Measurements from ENCODE around the gene HOOK2.

DNA sequence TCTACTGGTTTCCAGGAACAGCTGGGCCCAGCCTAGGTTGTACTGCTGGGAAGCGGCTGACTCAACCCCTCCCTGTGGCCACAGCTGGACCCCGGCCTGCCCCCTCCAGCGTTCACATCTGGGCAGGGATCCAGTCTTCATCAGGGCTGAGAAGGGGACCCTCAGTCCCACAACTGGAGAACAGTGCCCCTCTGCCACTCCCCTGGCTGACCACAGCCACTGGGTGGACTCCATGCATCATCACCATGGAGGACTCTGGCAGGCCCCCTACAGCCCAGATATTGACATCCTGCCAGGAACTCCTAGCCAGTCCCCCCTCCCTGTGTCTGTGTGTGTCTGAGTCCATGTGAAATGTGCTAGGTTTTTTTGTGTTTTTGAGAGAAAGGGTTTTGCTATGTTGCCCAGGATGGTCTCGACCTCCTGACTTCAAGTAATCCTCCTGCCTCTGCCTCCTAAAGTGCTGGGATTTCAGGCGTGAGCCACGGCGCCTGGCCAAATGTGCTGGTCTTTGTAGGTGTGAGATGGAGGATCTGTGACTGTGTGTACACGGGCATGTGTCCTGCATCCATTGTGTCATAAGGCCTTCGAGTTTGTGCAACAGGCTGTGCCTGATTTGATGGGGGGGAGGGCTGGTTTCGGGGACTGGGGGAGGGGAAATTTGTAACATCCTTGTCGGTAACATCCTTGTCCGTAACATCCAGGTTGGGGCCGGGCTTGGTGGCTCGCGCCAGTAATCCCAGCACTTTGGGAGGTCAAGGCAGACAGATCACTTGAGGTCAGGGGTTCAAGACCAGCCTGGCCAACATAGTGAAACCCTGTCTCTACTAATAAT is 4.0 kb upstream of the HOOK2 start:
- TF ChIP-seq, protein P1, sequence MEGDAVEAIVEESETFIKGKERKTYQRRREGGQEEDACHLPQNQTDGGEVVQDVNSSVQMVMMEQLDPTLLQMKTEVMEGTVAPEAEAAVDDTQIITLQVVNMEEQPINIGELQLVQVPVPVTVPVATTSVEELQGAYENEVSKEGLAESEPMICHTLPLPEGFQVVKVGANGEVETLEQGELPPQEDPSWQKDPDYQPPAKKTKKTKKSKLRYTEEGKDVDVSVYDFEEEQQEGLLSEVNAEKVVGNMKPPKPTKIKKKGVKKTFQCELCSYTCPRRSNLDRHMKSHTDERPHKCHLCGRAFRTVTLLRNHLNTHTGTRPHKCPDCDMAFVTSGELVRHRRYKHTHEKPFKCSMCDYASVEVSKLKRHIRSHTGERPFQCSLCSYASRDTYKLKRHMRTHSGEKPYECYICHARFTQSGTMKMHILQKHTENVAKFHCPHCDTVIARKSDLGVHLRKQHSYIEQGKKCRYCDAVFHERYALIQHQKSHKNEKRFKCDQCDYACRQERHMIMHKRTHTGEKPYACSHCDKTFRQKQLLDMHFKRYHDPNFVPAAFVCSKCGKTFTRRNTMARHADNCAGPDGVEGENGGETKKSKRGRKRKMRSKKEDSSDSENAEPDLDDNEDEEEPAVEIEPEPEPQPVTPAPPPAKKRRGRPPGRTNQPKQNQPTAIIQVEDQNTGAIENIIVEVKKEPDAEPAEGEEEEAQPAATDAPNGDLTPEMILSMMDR (IDR thresholded peaks at IDR 0.05): no peak
- TF ChIP-seq POLR2A (IDR thresholded peaks at IDR 0.05): no peak
- TF ChIP-seq POLR2AphosphoS5 (IDR thresholded peaks at IDR 0.05): peak; percentile 20 to 62 (median 29)

Data from transverse colon (tissue), 4 donors.